ENCODE data around the gene KCND2.

KCND2 gene

DNA sequence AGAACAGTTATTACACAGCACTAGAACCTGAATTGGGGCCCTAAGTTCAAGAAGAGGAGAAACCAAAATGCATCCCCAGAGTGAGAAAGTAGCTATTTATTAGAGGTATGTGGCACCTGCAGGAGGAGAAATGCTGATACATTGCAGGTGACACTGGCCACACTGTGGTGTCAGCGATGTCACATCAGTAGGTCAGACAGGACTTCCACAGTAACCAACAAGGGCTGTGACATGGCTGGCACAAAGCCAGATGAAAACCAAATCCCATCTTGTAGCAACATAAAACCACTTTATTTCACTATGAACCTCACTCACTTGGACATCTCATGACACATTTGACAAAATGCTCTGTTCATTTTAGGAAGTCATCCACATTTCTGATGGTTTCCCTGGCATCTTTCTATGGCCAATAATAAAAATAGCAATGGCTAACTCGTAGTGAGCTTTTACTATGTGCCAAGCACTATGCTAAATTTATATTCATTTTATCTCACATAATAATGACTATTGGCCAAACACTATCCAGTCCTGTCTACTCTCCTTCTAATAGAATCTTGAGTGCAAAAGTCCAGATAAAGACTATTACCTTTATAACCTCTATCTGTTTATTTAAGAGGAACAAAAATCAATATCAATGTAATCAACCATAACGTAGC lies 430.7 kb downstream of the KCND2 start:
- no peak for DNase-seq (ENCODE audit: low read depth)

- peak; percentile 30 for DNase-seq (ENCODE audit: low read depth)
These were observed 436.4 kb downstream of the KCND2 start for GRCh38 chr7:120709252-120709971.

GRCh38 chr7:120709972-120710320 lies 437.0 kb downstream of the KCND2 start:
- DNase-seq (ENCODE audit: low read depth), result peak; percentile 42

DNA sequence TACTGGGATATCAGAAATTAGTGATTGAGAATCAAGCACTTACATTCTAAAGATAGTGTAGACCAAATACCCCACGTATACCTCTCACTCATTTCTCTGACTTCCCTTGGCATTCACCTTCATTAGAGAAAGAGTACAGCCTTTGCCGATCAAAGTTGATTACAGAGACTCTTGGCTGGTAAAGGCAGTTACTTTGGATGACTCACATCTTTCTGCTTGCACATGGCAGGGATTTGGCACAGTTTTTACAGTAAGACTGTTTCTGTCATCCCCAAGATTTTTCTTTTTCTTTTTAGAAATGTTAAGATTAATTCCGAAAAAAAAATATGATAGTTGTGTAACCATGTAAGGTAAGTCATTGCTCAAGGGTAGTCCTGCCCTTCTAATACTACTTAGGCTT lies 442.0 kb downstream of the KCND2 start:
- peak; percentile 50 for DNase-seq (ENCODE audit: low read depth)

DNA sequence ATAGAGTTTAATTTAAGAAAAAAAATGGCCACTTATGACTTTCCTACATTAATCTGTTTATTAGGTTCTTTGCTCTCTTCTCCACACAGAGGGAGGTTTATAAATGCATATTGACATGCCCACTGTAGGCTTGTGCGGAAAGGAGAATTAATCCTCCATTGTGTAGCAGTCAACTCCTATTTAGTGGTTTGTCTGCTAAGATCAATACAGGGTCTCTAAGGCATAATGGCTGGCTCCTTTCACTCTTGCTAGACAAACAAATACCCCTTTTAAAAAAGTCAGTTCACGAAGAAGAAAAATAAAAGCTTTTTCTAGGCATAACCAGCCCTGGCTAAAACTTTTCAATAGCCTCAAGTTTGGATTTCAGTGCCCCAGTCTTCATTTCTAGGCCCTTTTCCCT lies 443.3 kb downstream of the KCND2 start:
- DNase-seq (ENCODE audit: low read depth), result no peak

GRCh38 chr7:120717166-120717565 lies 444.2 kb downstream of the KCND2 start:
- no peak for DNase-seq (ENCODE audit: low read depth)

GRCh38 chr7:120718361-120718760 lies 445.4 kb downstream of the KCND2 start:
- DNase-seq (ENCODE audit: low read depth), result no peak

GRCh38 chr7:120720317-120720716 lies 447.3 kb downstream of the KCND2 start:
- no peak for DNase-seq (ENCODE audit: low read depth)

GRCh38 chr7:120723465-120724385 lies 450.8 kb downstream of the KCND2 start:
- DNase-seq (ENCODE audit: low read depth), result no peak

- DNase-seq (ENCODE audit: low read depth), result no peak
These were observed 451.5 kb downstream of the KCND2 start for GRCh38 chr7:120724448-120724847.

DNA sequence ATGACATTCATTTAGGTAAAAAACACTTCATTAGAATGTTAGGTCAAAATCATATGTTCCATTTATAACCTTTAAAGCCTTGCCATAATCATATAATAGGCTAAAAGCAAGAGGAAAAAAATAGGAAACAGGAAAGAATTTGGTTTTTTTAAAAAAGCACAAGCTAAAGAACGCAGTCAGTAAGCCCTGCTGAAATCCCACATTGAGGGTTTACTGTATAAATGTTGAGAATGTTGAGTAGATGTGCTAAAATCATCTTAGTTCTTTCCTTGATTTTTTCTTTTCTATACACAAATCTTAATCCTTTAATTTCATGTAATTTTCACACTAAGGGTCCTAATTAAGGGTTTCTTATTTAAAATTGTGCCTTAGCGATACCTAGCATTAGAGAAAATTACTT lies 452.0 kb downstream of the KCND2 start:
- DNase-seq (ENCODE audit: low read depth), result no peak

- peak; percentile 57 for DNase-seq (ENCODE audit: low read depth)
These were observed 452.5 kb downstream of the KCND2 start for GRCh38 chr7:120725376-120726039.

DNA sequence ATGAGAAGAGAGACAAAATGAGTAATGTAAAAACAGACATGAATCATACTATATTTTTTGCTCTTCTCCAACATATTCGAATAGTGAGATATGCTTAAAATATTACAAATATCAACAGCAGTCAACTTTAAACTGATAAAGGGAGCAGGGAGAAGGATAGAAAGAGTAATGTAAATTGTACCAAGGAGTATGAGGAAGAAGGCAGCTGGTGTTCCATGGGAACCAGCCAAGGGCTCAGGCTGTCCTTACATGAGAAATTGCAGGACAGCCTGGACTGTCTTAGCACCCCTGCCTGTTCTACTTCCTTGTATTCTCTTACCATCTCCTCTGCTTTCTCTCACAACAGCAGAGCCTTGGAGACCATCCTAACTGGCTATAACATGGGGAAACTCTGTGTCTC lies 456.3 kb downstream of the KCND2 start:
- peak; percentile 81 for DNase-seq (ENCODE audit: low read depth)

GRCh38 chr7:120731271-120731670 lies 458.3 kb downstream of the KCND2 start:
- DNase-seq (ENCODE audit: low read depth), result no peak

GRCh38 chr7:120732256-120732655 lies 459.3 kb downstream of the KCND2 start:
- peak; percentile 30 for DNase-seq (ENCODE audit: low read depth)

DNA sequence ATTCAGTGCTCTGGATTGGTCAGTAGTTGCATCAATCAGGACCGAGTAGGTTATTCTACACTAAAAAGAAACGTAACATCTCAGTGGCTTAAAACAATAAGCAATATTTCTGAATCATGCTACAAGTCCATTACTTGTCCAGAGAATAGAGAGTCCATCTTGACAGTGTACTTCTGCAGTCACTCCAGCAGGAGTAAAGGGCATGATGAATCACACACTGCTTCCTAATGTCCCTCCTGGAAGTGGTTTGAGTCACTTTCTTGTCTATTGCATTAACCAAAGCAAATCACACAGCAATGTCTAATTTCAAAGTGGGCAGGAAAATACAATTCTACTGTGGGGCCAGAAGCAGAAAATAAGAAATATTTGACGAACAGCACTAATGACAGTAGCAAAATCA lies 460.2 kb downstream of the KCND2 start:
- peak; percentile 67 for DNase-seq (ENCODE audit: low read depth)

- no peak for DNase-seq (ENCODE audit: low read depth)
These were observed 460.9 kb downstream of the KCND2 start for GRCh38 chr7:120733835-120734234.

DNA sequence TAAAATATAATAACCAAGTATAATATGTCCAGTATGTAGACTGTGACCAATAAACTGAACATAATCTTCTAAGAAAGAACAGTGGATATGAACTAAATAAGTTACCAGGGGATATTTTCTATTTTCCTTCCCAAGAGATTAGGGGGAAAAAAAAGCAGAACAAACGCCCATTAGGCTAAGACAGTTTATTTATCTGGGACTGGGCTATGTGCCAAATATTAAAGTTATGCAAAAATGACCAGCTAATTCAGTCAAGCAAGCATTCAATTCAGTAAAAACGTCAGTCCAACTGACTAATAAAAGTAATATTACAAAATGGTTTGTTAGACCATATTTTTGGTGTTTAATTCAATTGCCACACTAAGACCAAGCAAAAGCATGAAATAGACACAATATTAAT lies 462.8 kb downstream of the KCND2 start:
- peak; percentile 80 for DNase-seq (ENCODE audit: low read depth)

GRCh38 chr7:120738816-120739215 lies 465.8 kb downstream of the KCND2 start:
- no peak for DNase-seq (ENCODE audit: low read depth)

DNA sequence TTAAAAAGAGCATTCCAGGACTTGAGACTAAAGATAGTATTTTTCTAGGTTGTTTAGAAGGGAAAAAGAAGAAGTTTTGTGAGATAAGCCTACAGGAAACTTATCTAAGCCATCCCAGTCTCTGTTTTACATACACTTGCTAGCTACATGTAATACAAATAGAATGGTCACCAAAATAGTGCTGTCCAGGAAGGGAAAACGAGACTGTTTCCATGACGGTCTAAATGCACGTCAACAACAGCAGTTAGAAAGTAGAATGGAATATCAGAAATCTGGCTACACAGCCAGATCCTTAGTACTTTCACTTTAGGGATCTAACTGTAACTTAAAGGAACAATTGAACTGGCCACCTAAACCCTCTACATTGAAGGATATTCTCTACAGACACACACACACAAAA lies 467.4 kb downstream of the KCND2 start:
- DNase-seq (ENCODE audit: low read depth), result no peak

- peak; percentile 23 for DNase-seq (ENCODE audit: low read depth)
These were observed 468.5 kb downstream of the KCND2 start for GRCh38 chr7:120741371-120742042.

DNA sequence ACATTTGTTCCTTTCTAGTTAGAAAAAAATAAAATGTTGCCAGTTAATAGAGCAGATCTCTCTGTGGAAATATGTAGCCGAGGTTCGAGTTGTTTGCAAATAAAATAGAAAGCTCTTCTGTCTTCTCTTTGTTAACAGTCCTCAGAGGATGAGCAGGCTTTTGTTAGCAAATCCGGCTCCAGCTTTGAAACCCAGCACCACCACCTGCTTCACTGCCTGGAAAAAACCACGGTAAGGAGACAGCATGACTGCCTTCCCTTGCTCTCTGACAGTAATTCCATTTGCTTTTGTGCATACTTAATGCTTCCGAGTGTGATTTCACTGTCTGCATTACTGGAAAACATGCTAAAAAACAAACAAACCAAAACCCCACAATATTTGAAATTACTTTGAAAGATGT lies 469.4 kb downstream of the KCND2 start:
- DNase-seq (ENCODE audit: low read depth), result no peak

Measured in amniotic epithelial cell (primary cell).